ENCODE results near the gene ATP8A2. TPM values are rescaled to one million over a fixed set of nuclear protein-coding genes. Genes with fewer than 3 reads are reported as not detected.
A peak's percentile ranks its signal among the peaks of the same experiment; 100 is the strongest.
"Not testable (repeated sequence)": the region's sequence is repeated elsewhere in the genome, so short reads cannot be mapped to it uniquely, and the experiment has no call there.

The ATP8A2 gene
- total and polyA plus RNA-seq, 7 donors, result under 0.01 to 2.2 (median 1.2) TPM; not detected in 1

DNA sequence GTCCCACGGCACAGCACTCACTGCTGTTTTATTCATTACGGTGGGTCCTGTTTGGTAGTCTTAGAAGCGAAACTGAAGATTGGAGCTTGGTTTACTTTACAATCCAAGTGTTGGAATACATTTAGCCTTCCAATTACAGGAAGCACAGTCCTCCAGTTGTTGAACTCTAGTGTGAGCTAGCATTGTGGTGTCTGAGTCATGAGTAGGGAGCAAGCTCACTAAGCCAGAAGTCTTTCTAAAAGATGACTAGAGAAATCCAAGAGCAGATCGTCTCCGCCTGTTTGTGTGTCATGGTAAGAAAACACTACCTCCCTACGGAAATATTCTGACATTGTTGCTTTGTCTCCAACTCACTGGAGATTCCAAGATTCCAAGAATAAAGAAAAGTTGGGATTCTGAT lies 690.2 kb downstream of the ATP8A2 start:
- peaks cover 0 to 7% (median 0%) of the 10 kb centered on the region in 3 donors for H3K27me3 ChIP-seq
- H3K4me1 ChIP-seq, result no peaks in the 10 kb centered on the region
- DNase-seq, result no peak
- WGBS, 2 donors, result 80 to 81% methylated on average over 6 of the region's 6 CpGs
- no peak overlapping the region for H3K27ac ChIP-seq
- TF ChIP-seq POLR2AphosphoS5 (IDR thresholded peaks at IDR 0.05) (no peak), POLR2A (IDR thresholded peaks at IDR 0.05) (no peak), EP300 (IDR thresholded peaks at IDR 0.05) (no peak)
- TF ChIP-seq, protein P1, sequence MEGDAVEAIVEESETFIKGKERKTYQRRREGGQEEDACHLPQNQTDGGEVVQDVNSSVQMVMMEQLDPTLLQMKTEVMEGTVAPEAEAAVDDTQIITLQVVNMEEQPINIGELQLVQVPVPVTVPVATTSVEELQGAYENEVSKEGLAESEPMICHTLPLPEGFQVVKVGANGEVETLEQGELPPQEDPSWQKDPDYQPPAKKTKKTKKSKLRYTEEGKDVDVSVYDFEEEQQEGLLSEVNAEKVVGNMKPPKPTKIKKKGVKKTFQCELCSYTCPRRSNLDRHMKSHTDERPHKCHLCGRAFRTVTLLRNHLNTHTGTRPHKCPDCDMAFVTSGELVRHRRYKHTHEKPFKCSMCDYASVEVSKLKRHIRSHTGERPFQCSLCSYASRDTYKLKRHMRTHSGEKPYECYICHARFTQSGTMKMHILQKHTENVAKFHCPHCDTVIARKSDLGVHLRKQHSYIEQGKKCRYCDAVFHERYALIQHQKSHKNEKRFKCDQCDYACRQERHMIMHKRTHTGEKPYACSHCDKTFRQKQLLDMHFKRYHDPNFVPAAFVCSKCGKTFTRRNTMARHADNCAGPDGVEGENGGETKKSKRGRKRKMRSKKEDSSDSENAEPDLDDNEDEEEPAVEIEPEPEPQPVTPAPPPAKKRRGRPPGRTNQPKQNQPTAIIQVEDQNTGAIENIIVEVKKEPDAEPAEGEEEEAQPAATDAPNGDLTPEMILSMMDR (IDR thresholded peaks at IDR 0.05), result no peak
- intact Hi-C loops (cut with DNase I), result loop anchor here (2.0 kb wide), 1 partner anchor 487 kb away; no protein-coding TSS in a partner anchor
- H3K36me3 ChIP-seq, result no peaks in the 10 kb centered on the region
- no peak overlapping the region for H3K4me3 ChIP-seq
- H3K9me3 ChIP-seq, result no peaks in the 10 kb centered on the region

GRCh38 chr13:26062853-26063444 lies 691.2 kb downstream of the ATP8A2 start:
- no peaks in the 10 kb centered on the region for H3K36me3 ChIP-seq
- intact Hi-C loops (cut with DNase I), result loop anchor here (2.0 kb wide), 1 partner anchor 488 kb away; no protein-coding TSS in a partner anchor
- no peaks in the 10 kb centered on the region for H3K4me1 ChIP-seq
- H3K27me3 ChIP-seq, result no peaks in the 10 kb centered on the region
- 33 to 56% methylated on average over 5 of the region's 5 CpGs for WGBS, 2 donors
- H3K27ac ChIP-seq, result no peak overlapping the region
- TF ChIP-seq, protein P1 (IDR thresholded peaks at IDR 0.05), result peak in 3 of 4 experiments; percentile 27 to 51 (median 35)
- TF ChIP-seq EP300 (IDR thresholded peaks at IDR 0.05), result no peak
- no peaks in the 10 kb centered on the region for H3K9me3 ChIP-seq
- H3K4me3 ChIP-seq, result no peak overlapping the region
- DNase-seq, result no peak

DNA sequence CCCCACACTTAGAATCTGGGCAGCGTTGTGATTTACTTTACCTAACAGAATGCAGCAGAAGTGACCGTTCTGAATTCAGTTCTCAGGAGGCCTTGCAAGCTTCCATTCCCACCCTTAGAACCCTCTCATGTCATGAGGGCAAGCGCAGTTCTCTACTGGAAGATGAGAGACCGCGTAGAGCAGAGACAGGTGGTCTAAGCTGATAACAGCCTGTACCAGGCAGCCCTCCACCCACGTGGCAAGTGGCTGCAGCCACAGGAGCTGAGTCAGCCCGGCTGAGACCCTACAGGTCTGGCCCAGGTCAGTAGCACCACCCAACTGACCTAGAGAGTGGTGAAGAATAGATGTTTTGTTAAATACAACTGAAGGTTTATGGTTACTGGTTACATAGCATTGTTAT lies 694.7 kb downstream of the ATP8A2 start:
- H3K4me1 ChIP-seq; H3K4me3 ChIP-seq; intact Hi-C loops (cut with DNase I); H3K27ac ChIP-seq; H3K27me3 ChIP-seq; H3K9me3 ChIP-seq; DNase-seq; H3K36me3 ChIP-seq: not testable (repeated sequence)
- 74 to 77% methylated on average over 7 of the region's 7 CpGs for WGBS, 2 donors

GRCh38 chr13:26067601-26068000 lies 695.8 kb downstream of the ATP8A2 start:
- Histone ChIP-seq H3K27me3 (no peaks in the 10 kb centered on the region), H3K4me1 (no peaks in the 10 kb centered on the region), H3K9me3 (no peaks in the 10 kb centered on the region), H3K4me3 (no peak overlapping the region), H3K27ac (no peak overlapping the region), H3K36me3 (no peaks in the 10 kb centered on the region)
- DNase-seq, result no peak
- 91 to 93% methylated on average over 3 of the region's 3 CpGs for WGBS, 2 donors
- TF ChIP-seq EP300 (IDR thresholded peaks at IDR 0.05) (no peak), POLR2AphosphoS5 (IDR thresholded peaks at IDR 0.05) (no peak), POLR2A (IDR thresholded peaks at IDR 0.05) (no peak)
- TF ChIP-seq, protein P1 (IDR thresholded peaks at IDR 0.05), result no peak
- intact Hi-C loops (cut with DNase I), result no loop called here

GRCh38 chr13:26068372-26068771 lies 696.6 kb downstream of the ATP8A2 start:
- intact Hi-C loops (cut with DNase I); H3K27ac ChIP-seq; H3K36me3 ChIP-seq; H3K4me1 ChIP-seq; DNase-seq; H3K9me3 ChIP-seq; H3K4me3 ChIP-seq; H3K27me3 ChIP-seq: not testable (repeated sequence)
- whole genome bisulfite sequencing, 2 donors, result 98% methylated on average over 2 of the region's 2 CpGs

- H3K4me1 ChIP-seq; H3K36me3 ChIP-seq; DNase-seq; H3K27ac ChIP-seq; H3K9me3 ChIP-seq; intact Hi-C loops (cut with DNase I); H3K27me3 ChIP-seq; H3K4me3 ChIP-seq: not testable (repeated sequence)
- WGBS, 2 donors, result 73 to 86% methylated on average over 8 of the region's 8 CpGs
Measured at GRCh38 chr13:26069642-26070041, 697.9 kb downstream of the ATP8A2 start.
